Measurements from ENCODE around the gene BPIFB2. TPM values are rescaled to one million over a fixed set of nuclear protein-coding genes. Genes with fewer than 3 reads are reported as not detected.

Gene BPIFB2
- total RNA-seq, 4 donors from 2014 or later, result 0.19 to 93.5 (median 1.6) TPM; not detected in 1

- H3K4me1 ChIP-seq, result no peaks in the 10 kb centered on the region
- H3K27ac ChIP-seq, result no peak overlapping the region
- peaks cover 0 to 36% (median 0%) of the 10 kb centered on the region in 4 donors for H3K27me3 ChIP-seq
- TF ChIP-seq POLR2A (IDR thresholded peaks at IDR 0.05), result no peak
- no peak for TF ChIP-seq CTCF (IDR thresholded peaks at IDR 0.05)
- no peaks in the 10 kb centered on the region for H3K9me3 ChIP-seq
- 84 to 92% methylated on average over 4 of the region's 11 CpGs for WGBS, 2 donors
- no peaks in the 10 kb centered on the region for H3K36me3 ChIP-seq
- H3K4me3 ChIP-seq, result no peak overlapping the region
- no peak for DNase-seq
- intact Hi-C loops (cut with DNase I), result no loop called here
Measured at GRCh38 chr20:32987044-32987825, 20.3 kb upstream of the BPIFB2 start.

- Histone ChIP-seq H3K4me3 (no peak overlapping the region), H3K36me3 (no peaks in the 10 kb centered on the region), H3K9me3 (no peaks in the 10 kb centered on the region), H3K4me1 (no peaks in the 10 kb centered on the region), H3K27me3 (peaks cover 0 to 36% (median 0%) of the 10 kb centered on the region in 4 donors), H3K27ac (no peak overlapping the region)
- TF ChIP-seq CTCF (IDR thresholded peaks at IDR 0.05) (no peak), POLR2A (IDR thresholded peaks at IDR 0.05) (no peak)
- WGBS, 2 donors, result 64 to 72% methylated on average over 12 to 13 of the region's 16 CpGs
- intact Hi-C loops (cut with DNase I), result no loop called here
- no peak for DNase-seq
Measured at GRCh38 chr20:32988008-32988407, 19.5 kb upstream of the BPIFB2 start.

GRCh38 chr20:32989507-32990283 is 17.8 kb upstream of the BPIFB2 start:
- Histone ChIP-seq H3K27me3 (peaks cover 0 to 37% (median 0%) of the 10 kb centered on the region in 4 donors), H3K4me1 (no peaks in the 10 kb centered on the region), H3K27ac (no peak overlapping the region), H3K4me3 (no peak overlapping the region), H3K9me3 (peaks cover 0 to under 1% (median 0%) of the 10 kb centered on the region in 3 donors), H3K36me3 (no peaks in the 10 kb centered on the region)
- no peak for DNase-seq
- intact Hi-C loops (cut with DNase I), result no loop called here
- WGBS, 2 donors, result 75 to 79% methylated on average over 5 to 13 of the region's 14 CpGs
- TF ChIP-seq CTCF (IDR thresholded peaks at IDR 0.05), result no peak
- no peak for TF ChIP-seq POLR2A (IDR thresholded peaks at IDR 0.05)

- Histone ChIP-seq H3K27ac (no peak overlapping the region), H3K27me3 (peaks cover 0 to 37% (median 0%) of the 10 kb centered on the region in 4 donors), H3K36me3 (no peaks in the 10 kb centered on the region), H3K9me3 (peaks cover 0 to 7% (median 6%) of the 10 kb centered on the region in 3 donors), H3K4me1 (no peaks in the 10 kb centered on the region), H3K4me3 (no peak overlapping the region)
- WGBS, 2 donors, result 50% methylated on average over 3 of the region's 3 CpGs; no CpG with 5 or more reads in 1 of the 2 donors
- no peak for TF ChIP-seq POLR2A (IDR thresholded peaks at IDR 0.05)
- no peak for TF ChIP-seq CTCF (IDR thresholded peaks at IDR 0.05)
- intact Hi-C loops (cut with DNase I), result no loop called here
- DNase-seq, result no peak
Measured at GRCh38 chr20:32990426-32990825, 17.1 kb upstream of the BPIFB2 start.

- intact Hi-C loops (cut with DNase I), result no loop called here
- Histone ChIP-seq H3K9me3 (peaks cover 0 to 10% (median 6%) of the 10 kb centered on the region in 3 donors), H3K36me3 (no peaks in the 10 kb centered on the region), H3K4me3 (no peak overlapping the region), H3K27me3 (peaks cover 0 to 36% (median 0%) of the 10 kb centered on the region in 4 donors), H3K27ac (no peak overlapping the region), H3K4me1 (no peaks in the 10 kb centered on the region)
- TF ChIP-seq CTCF (IDR thresholded peaks at IDR 0.05) (no peak), POLR2A (IDR thresholded peaks at IDR 0.05) (no peak)
- 43 to 69% methylated on average over 3 of the region's 3 CpGs for WGBS, 2 donors
- no peak for DNase-seq
Measured at GRCh38 chr20:32991383-32991782, 16.1 kb upstream of the BPIFB2 start.
